ENCODE measurements around the gene PDCD6IP.
"Not testable (repeated sequence)": the region's sequence is repeated elsewhere in the genome, so short reads cannot be mapped to it uniquely, and the experiment has no call there.

PDCD6IP gene

DNA sequence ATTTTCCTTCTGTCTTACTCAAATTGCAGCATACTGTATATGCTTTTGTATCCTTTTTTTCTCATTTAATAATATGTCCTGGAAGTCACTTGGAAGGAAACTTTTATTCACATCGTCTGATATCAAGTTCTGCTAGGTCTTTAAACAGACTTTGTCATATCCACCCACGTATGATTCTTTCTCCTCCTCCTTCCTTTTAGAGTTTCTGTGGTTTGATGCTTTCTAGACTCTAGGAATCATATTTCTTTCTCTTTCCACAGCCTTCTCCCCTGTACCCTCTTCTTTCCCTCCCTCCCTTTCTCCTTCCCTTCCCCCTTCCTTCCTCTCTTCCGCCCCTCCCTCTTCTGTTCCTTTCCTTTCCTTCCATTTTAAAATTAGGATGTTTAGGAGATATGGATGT, 52.2 kb downstream of the PDCD6IP start:
- DNase-seq: not testable (repeated sequence)

DNA sequence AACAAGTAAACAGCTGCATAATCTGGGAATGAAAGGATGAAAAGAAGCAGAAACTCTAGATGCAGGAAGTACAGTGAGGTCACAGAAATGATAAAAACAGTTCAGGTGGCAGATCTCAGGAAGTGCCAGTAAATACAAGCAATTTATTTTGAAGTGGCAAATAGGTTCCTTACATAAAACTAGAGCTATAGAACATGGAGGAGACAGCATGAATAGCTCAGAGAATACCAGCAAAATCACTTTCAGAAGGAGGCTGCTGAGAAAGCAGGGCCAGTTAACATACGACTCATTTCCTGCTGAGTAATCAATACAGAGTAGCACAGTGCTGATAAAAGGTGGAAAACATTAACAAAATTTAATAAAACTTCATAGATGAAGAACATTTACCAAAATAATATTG, 57.0 kb downstream of the PDCD6IP start:
- not testable (repeated sequence) for DNase-seq

DNA sequence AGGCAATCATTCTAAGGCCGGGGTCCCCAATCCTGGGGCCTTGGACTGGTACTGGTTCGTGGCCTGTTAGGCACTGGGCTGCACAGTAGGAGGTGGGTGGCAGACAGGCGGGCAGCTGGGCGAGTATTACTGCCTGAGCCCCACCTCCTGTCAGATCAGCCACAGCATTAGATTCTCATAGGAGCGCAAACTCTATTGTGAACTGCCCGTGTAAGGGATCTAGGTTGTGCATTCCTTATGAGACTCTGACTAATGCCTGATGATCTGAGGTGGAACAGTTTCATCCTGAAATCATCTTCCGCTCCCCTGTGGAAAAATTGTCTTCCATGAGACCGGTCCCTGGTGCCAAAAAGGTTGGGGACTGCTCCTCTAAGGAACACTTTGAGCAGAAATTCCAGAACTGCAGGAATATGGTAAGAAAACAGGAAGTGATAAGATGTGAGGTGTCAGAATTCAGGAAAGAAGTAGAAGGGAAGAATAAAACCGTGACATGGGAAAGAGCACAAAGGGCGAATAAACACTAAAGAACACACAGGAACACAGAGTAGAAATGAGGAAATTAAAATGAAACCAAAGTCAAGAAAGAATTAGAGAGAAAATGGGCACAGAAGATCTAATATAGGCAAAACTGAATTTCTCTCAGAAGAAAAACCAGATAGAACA, 57.6 kb downstream of the PDCD6IP start:
- no peak for DNase-seq

DNA sequence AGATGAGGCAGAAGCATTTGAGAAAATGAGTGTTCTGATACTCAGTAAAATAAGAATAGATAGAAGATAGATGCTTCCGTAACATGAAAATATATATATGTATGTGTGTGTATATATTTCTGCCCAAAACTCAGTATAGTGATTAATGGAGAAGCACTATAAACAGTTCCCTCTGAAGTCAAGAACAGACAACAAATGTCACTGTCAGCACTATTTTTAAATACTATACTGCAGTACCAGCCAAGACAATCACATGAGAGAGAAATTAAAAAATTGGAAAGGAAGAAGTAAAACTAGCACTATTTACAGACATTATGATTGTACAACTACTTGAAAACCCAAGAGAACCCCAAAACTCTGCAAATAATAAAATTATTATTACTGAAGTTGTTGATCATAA, 59.3 kb downstream of the PDCD6IP start:
- DNase-seq: not testable (repeated sequence)

DNA sequence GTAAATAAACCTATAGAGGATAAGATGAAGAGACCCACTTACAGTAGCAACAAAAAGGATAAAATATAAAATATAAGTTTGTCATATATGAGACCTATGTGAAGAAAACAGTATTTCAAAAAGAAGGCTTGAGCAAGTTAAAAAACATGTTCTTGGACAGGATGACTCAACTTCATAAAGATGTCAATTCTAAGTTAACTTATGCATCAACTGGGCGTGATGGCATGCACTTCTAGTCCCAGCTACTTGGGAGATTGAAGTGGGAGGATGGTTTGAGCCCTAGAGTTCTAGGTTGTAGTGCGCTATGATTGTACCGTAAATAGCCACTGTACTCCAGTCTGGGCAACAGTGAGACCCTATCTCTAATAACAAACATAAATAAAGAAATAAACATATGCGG, 59.7 kb downstream of the PDCD6IP start:
- no peak for DNase-seq

DNA sequence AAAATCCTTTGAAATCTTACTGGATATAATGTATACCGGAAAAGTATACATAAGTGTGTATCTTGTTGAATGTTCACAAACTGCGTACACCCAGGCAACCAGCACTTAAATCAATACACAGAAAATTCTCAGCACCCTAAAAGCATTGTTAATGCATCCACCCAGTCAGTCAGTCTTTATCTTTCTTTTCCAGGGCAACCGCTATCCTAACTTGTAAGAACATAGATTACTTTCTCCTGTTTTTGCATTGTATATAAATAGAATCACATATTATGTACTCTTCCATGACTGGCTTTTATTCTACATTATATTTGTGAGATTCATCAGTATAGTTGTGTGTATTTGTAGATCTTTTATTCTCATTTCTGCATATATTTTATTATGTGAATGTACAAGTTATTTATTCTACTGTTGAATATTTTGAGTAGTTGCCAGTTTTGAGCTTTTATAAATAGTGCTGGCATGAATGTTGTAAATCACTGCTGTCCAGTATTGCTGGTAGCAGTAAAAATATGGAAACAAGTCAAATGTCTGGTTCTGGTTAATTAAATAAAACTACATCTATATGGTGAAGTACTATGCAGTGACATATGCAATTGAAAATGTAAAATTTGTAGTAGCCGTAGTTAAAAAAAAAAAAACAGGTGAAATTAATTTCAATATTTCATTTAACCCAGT, 62.1 kb downstream of the PDCD6IP start:
- DNase-seq: no peak

DNA sequence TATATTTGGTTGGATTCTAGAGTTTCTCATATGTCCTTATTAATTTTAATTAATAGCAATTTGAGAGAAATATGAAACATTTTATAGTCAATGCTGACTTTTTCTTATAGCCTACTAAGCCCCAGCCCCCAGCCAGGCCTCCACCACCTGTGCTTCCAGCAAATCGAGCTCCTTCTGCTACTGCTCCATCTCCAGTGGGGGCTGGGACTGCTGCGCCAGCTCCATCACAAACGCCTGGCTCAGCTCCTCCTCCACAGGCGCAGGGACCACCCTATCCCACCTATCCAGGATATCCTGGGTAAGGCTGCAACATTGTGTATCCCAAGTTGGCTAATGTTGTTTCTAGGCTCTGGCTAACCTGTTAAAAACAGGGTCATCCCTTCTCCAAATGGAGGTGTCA, 66.7 kb downstream of the PDCD6IP start:
- no peak for DNase-seq

DNA sequence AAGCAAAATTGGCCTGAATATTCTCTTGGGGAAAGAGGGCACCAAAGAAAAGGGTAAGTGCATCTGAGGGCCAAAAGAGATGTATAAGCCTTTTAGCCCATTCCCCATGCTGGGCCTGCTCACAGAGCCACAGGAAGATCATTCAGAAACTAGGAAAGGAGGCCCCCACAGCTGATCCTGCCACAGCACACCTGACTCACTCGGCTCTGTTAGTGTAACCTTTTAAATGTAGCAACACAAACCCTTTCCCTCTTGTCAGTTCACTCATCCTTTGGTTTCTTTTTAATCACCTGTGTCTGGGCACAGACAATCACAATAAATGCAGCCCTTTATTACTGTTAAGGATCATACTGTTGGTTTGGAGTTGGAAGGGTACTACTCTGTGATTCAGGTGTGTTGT, 69.9 kb downstream of the PDCD6IP start:
- no peak for DNase-seq

DNA sequence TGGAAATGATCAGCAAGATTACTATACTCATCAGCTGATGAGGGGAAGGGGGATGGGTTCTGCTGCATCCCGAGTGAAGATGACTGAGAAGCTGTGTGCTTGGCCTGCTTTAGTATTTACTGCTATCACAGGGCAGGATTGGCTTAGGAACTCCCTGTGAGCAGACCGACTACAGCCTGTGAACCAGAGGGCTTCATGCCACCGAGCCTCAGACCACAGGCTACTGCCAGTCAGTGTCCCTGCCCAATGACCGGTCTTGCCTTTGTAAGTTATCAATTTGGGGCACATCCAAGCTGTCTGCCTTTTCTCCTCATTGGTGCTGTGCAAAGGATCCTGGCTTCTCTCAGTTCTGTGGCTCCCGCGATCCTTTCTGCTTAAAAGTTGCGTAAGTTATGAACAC, 71.5 kb downstream of the PDCD6IP start:
- DNase-seq: no peak

DNA sequence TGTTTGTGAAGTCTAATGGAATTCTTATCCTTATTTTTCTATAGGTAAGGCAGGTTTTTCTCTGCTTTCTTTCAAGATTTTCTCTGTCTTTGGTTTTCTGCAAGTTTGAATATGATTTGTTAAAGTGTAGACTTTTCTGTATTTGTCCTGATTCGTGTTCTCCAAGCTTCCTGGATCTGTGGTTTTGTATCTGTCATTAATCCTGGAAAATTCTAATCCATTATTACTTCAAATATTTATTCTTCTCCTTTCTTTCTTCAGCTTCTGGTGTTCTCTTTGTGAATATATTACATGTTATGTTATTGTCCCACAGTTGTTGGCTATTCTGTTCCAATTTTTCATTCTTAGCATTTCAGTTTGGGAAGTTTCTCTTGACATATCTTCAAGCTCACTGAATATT, 76.4 kb downstream of the PDCD6IP start:
- no peak for DNase-seq

DNA sequence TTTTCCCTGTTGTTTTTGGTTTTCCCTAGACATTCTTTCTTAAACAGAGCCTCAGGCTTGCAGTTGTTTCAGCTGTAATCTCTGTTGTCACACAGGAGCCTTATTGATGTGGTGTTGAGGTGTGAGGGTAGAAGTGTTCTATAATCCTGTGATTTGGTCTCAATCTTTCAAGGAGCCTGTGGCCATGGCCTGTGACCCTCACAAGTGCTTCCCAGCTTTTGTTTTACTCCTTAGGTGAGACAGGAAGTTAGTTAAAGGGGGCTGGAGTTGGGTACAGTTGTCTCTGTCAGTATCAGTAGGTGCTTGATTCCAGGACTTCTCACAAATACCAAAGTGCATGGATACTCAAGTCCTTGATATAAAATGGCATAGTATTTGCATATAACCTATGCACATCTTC, 77.2 kb downstream of the PDCD6IP start:
- no peak for DNase-seq

DNA sequence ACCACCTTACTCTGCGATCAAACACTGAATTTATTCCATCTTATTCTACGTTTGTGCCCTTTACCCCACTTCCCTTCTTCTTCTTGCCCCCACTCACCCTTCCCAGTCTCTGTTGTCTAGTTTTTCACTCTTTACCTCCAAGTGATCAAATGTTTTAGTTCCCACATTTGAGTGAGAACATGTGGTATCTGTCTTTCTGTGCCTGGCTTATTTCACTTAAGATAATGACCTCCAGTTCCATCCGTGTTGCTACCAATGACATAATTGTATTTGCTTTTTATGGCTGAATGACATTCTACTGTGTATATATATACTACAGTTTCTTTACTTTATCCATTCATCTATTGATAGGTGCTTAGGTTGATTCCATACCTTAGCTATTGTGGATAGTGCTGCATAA, 78.8 kb downstream of the PDCD6IP start:
- DNase-seq: no peak

DNA sequence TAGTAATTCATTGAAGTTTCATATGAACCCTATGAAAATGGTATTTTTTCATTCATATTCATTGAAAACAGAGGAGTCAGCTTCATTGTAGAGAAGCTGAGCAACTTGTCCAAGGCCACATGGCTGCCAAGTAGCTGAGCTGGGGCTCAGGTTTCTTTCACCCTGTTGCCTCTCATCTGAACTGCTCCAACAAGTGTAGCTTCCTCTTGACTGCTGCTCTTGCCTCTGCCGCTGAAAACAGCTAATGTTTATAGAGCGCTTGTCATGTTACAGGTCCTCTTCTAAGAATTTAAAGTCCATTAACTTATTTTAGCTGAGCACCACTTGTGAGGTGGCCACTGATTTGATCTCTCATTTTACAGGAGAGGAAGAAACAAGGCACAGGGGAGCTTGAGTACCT, 81.1 kb downstream of the PDCD6IP start:
- DNase-seq: no peak

DNA sequence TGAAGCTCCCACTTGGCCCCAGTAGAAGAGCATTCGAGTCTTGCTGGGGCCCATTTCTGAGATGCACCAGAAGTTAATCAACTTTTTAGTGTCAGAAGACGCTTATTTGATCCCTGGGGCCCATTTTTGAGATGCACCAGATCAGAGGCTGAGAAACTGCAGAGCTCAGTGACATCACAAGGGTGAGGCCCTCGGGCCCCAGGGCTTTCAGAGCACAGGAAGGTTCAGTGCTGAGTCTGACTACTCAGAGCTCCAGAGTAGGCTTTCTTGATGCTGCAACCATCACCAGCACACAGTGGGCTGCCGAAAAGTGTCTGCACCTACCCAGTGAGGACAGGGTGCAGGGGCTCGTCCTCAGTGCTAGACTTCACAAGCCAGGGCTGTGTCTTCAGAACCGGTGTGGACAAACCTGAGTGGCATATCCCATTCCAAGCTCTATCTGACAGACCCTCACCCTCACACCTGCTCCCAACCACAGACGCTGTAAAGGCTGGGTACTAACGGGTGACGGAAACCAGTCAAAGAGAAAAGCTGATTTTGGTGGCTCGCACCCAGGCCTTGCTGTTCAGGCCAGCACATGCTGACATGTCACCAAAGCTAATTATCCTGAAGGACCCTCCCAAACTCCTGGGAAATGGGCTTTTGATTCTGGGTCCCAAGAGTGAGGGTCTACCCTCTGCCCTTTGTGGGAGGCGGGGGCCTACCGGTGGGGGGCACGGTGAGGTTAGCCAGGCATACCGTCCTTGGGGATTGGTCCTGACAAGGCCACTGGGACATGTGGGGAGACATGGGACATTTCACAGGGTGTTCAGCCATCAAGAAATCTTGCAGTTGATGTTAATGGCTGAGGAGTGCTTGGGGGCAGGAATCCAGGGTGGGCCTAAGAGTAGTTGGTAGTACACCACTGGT, 83.0 kb downstream of the PDCD6IP start:
- DNase-seq: no peak

DNA sequence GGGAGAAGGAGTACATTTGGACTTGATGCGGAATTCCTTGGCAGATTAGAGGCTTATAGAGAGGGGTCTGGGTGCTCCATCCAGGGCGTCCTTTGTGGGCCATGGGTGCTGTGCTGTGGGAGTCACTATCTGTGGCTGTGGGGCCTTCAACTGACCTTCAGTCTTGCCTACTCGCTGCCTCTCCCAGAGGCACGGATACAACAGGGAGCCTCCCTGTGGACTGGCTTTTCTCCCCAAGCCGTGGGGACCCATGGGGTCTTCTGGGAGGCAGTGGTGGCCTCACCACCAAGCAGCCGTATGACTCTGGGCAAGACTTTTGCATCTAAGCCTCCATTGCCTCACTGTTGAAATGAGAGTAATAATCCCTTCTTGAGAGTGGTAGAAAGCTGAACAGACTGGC, 83.9 kb downstream of the PDCD6IP start:
- no peak for DNase-seq

DNA sequence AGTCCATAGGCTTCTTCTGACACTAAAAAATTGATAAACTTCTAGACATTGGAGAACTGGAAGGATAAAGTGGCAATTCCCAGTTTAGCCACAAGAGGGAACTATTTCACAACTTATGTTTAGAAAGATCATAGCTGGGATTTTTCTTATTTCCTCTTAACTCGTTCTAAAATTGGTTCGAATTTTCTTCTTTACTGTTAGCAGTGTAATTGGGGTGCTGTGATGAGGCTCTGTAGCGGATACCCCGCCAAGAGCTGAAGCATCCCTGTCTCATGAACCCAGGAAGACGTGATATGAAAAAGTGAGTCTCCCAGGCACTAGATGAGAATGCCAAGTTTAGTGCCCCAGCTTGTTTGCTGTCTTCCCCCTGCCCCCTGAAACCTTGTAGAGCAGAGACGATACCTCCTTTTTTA, 85.1 kb downstream of the PDCD6IP start:
- DNase-seq: peak in 1 of 2 experiments; percentile 70

DNA sequence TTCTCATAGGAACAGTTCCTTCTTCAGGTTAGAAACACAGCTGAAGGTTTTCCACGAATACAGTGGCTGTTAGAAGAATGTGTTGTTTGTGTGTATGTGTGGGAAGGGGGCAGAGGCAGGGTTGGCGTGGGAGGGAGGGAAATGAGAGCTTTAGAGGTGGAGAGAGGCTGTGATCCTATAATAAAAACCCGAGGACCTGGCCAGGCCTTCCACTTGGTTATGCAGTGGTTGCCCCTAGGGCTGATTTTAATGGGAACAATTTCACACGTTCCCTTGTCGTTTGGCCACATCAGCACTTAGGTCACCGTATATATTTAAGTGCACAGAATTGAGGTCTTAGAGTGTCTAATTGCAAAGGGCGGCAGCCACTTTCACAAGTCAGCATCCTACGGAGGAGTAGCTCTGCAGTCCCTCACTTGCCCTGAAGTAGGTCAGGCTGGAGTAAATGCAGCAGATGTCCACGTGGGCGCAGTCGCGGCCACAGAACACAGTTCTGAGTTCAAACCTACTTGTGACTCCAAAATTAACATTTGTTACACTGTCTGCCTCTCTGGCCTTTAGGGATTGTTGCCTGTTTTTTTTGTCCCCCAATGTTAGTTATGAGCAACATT, 85.6 kb downstream of the PDCD6IP start:
- peak; percentile 30 to 51 for DNase-seq

DNA sequence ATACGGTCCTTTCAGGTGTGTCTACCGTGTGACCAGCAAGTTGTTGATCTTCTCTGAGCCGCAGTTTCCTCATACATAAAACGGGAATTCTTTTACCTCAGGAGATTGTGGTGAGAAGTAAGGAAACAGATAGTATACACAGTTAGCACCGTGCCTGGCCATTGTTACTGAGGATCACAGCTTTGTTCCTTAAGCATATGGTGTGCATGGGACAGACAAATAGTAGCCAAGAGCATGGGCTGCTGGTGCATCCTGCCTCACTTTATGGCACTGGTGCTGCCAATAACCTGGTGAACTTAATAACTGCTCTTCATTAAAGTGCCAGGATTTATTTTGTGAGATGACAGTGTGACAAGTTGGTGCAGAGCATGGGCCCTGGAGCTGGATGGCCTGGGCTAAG, 86.3 kb downstream of the PDCD6IP start:
- DNase-seq: peak in 1 of 2 experiments; percentile 17

DNA sequence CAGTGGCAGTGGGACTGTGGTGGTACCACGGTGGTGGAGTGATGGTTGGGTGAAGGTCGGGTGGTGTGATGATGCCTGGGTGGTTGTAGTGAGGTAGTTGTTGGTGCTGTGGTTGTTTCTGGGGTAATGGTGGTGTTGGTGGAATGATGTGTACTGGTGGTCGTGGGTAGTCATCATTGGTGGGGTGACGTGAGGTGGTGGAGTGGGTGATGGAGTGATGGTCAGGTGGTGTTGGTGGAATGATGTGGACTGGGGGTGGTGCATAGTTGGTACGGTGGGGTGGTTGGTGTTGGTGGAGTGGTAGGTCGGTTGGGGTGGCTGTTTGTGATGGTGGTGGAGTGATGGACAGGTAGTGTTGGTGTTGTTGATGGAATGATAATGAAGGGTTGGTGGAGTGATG, 87.1 kb downstream of the PDCD6IP start:
- no peak for DNase-seq

DNA sequence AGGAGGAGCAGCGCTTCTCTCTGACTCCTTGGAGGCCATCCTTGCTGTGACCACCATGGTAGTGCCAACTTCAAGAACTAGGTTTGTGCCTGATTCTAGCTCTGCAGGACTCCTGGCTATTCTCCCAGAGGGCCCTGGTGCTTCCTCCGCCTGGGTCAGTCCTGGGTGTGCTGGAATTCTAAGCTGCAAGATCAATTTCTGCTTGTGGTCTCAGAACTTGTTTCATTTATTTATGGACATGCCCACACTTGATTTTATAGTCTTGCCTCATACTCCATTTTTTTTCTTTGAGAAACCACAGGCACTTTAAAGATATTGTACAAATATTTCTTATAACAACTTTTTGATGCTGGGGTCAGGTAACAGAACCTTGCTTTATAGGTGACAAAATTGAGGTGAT, 87.6 kb downstream of the PDCD6IP start:
- DNase-seq: no peak

DNA sequence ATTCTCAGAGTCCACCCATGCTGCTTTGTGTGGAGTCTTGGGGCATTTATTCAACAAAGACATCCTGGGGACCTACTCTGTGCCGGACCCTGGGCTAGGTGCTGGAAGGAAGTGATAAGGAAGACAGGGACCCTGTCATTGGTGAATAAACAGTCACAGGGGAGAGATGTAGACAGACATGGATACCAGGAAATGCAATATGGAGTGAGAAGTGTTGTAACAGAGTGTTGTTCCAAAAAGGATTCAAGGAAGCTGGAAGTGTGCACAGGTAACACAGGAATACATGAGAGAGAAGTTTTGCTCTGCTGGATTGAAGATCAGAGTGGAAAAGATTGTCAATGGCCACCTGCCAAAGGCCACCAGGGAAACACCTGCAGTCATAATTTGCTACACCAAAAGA, 89.0 kb downstream of the PDCD6IP start:
- no peak for DNase-seq

DNA sequence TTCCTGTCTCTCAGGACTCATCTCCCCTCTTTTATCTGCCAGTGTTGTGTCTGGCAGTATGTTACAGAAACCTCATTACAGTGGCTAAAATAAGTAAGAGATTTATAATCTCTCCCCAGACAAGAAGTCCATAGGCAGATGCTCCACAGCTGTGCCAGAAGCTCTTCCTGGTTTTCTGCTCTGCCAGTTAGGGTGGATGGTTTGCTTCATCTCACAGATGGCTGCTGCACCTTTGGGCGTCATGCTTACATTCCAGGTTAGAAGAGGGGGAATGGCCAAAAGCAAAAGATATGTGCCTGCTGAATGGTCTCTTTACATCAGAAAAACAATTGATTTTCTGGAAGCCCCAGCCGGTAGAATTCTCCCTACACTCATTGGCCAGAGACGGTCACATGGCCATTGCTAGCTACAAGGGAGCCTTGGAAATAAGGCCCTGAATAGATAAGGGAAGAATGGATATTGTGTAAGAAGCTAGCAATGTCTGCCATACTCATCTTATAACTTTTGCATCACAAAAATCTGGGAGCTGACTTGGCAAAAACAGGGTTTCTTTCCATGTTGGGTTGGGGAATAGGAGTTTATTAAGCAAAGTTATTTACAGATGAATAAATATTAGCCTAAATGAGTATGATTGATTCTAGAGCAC, 91.1 kb downstream of the PDCD6IP start:
- no peak for DNase-seq

DNA sequence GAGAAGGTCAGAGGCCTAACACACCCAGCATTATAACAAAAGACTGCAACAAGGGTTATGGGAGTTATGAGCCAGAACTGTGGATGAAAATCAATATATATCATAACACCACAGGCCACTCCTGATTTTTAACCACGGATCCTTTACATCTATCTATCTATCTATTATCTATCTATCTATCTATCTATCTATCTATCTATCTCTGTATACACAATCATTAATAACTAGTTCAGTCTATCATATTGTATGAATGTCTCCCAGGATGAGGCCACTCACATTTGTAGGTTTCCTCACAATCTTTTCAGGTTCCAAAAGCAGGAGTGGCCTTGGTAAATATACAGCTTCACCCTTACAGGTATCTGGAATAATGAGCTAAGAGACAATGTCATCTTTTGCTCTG, 94.2 kb downstream of the PDCD6IP start:
- DNase-seq: no peak

Measured in cerebellar nuclear complex (tissue), 1 donor.